ENCODE measurements around the gene STOML2.

The STOML2 gene

DNA sequence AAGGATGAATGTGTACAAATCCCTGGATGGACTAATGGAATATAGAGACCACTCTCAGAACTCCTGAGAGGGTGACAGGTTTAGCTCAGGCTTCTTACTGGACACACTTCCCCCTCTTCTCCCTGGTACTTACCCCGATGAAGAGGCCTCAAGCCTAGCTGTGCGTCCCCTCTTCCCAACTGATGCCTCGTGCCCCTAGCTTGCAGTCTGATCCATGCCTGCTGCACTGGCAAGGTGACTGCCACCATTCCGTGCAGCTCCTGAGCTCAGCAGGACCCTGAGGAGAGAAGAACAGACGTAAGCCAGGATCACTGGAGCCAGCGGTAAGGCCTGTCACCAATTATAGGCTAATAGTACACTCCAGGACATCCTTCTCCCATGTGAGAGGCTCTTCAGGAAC lies 5.5 kb upstream of the STOML2 start:
- no peak for DNase-seq
- Histone ChIP-seq H3K4me2 (ENCODE audit: low read depth, low read length) (no peak overlapping the region), H3F3A (ENCODE audit: insufficient read depth, low read length) (peaks cover 3% of the 10 kb centered on the region; the same call in 1 of the 2 replicates), H3K79me2 (ENCODE audit: low read length) (peaks cover 16% of the 10 kb centered on the region), H3K27me3 (replicated peaks; ENCODE audit: insufficient read depth, low read length) (no peaks in the 10 kb centered on the region), H3K36me3 (replicated peaks; ENCODE audit: insufficient read depth, low read length) (no peaks in the 10 kb centered on the region), H4K20me1 (ENCODE audit: insufficient read depth, low read length) (no peaks in the 10 kb centered on the region), H3K9me3 (replicated peaks; ENCODE audit: insufficient read depth, low read length) (no peaks in the 10 kb centered on the region), H3K4me3 (ENCODE audit: low read length) (no peak overlapping the region), H3K9ac (ENCODE audit: low read length) (no peak overlapping the region), H3K4me1 (ENCODE audit: low read length) (peaks cover 16% of the 10 kb centered on the region), H3K27ac (ENCODE audit: low read length) (no peak overlapping the region), H2AFZ (ENCODE audit: low read length) (no peak overlapping the region), H3K9me2 (replicated peaks; ENCODE audit: insufficient read depth, low read length) (no peaks in the 10 kb centered on the region)
- TF ChIP-seq, protein P1, sequence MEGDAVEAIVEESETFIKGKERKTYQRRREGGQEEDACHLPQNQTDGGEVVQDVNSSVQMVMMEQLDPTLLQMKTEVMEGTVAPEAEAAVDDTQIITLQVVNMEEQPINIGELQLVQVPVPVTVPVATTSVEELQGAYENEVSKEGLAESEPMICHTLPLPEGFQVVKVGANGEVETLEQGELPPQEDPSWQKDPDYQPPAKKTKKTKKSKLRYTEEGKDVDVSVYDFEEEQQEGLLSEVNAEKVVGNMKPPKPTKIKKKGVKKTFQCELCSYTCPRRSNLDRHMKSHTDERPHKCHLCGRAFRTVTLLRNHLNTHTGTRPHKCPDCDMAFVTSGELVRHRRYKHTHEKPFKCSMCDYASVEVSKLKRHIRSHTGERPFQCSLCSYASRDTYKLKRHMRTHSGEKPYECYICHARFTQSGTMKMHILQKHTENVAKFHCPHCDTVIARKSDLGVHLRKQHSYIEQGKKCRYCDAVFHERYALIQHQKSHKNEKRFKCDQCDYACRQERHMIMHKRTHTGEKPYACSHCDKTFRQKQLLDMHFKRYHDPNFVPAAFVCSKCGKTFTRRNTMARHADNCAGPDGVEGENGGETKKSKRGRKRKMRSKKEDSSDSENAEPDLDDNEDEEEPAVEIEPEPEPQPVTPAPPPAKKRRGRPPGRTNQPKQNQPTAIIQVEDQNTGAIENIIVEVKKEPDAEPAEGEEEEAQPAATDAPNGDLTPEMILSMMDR (IDR thresholded peaks at IDR 0.05; ENCODE audit: low read length), result no peak
- no peak for TF ChIP-seq EZH2 (optimal IDR thresholded peaks at IDR 0.05; ENCODE audit: low read depth, low read length)
- TF ChIP-seq EZH2phosphoT487 (IDR thresholded peaks at IDR 0.05; ENCODE audit: low read length), result no peak

DNA sequence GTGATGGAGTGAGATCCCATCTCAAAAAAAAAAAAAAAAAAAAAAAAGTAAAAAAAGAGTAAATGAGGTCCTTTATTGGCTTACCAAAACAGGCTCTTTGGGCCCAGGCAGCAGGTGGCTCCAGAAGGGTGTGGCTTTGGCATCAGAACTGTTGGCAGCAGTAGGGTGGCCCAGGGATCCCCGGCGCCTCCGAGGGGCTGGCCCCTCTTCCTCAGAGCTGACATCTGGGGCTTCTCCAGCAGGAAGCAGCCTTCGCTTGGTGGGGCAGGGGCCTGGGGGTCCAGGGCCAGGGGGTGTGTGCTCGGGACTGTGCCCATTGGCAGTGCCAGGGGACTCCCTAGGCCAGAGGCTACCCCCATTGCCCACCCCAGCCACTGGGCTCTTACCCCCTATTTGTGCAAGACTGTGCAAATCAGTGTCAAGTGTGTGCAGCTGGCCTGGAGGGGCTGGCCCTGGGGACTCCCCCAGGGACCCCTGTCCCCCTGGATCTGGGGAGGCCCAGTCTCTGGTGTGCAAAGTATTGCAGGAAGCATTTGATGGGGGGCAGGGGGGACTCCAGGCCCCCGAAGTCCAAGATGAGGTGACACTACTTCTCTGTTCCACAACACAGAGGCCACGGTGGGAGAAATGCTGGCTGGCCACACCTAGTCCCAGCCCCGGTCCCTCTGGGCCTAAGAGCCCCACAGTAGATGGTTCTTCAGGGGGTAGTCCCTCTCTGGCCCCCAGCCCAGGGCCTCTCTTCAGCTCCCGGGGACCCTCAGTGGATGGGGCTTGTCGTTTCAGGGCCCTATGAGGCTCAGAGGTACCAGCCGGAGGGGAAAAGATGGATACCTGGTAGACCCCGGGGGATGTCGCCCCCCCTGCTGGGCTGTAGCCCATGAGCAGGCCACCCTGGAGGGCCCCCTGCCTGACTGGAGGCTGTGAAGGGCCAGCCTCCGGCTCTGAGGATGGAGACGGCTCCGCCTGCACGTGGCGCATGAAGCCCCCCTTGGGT lies 4.7 kb upstream of the STOML2 start:
- no peak for DNase-seq
- no peaks in the 10 kb centered on the region for H3K9me2 ChIP-seq (replicated peaks; ENCODE audit: insufficient read depth, low read length)
- no peak overlapping the region for H3K27ac ChIP-seq (ENCODE audit: low read length)
- no peak overlapping the region for H3K4me2 ChIP-seq (ENCODE audit: low read depth, low read length)
- H3K79me2 ChIP-seq (ENCODE audit: low read length), result peaks cover 14% of the 10 kb centered on the region
- peaks cover 6% of the 10 kb centered on the region; the same call in 1 of the 2 replicates for H3F3A ChIP-seq (ENCODE audit: insufficient read depth, low read length)
- H3K27me3 ChIP-seq (replicated peaks; ENCODE audit: insufficient read depth, low read length), result no peaks in the 10 kb centered on the region
- H2AFZ ChIP-seq (ENCODE audit: low read length), result no peak overlapping the region
- H3K9ac ChIP-seq (ENCODE audit: low read length), result no peak overlapping the region
- no peaks in the 10 kb centered on the region for H3K9me3 ChIP-seq (replicated peaks; ENCODE audit: insufficient read depth, low read length)
- H3K4me1 ChIP-seq (ENCODE audit: low read length), result peaks cover 17% of the 10 kb centered on the region
- no peak overlapping the region for H3K4me3 ChIP-seq (ENCODE audit: low read length)
- no peaks in the 10 kb centered on the region for H4K20me1 ChIP-seq (ENCODE audit: insufficient read depth, low read length)
- no peaks in the 10 kb centered on the region for H3K36me3 ChIP-seq (replicated peaks; ENCODE audit: insufficient read depth, low read length)
- TF ChIP-seq EZH2phosphoT487 (IDR thresholded peaks at IDR 0.05; ENCODE audit: low read length) (no peak), EZH2 (optimal IDR thresholded peaks at IDR 0.05; ENCODE audit: low read depth, low read length) (no peak)
- TF ChIP-seq, protein P1 (IDR thresholded peaks at IDR 0.05; ENCODE audit: low read length), result no peak

DNA sequence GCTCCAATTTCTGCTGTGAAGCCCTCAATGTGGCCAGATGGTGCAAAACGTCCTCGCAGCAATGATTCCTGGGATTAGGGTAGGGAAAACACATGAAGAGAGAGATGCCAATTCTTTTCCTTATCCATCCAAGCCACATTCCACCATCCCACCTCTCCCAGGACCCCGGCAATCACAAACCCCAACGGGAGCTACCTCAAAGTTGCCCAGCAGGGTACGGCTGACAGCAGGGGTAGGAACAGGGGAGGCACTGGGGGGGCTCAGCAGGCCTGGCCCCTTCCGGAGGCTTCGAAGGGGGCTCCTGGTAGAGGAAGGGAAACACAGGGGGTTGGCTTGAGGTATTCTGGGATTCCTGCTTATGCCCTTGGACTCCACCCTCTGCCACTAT lies 3.4 kb upstream of the STOML2 start:
- H3K4me2 ChIP-seq (ENCODE audit: low read depth, low read length), result no peak overlapping the region
- H3K36me3 ChIP-seq (replicated peaks; ENCODE audit: insufficient read depth, low read length), result 0 out of 2 replicates have a peak, but pooled peaks cover 4% of the 10 kb centered on the region
- DNase-seq, result no peak
- H3K27me3 ChIP-seq (replicated peaks; ENCODE audit: insufficient read depth, low read length), result no peaks in the 10 kb centered on the region
- H3K4me3 ChIP-seq (ENCODE audit: low read length), result no peak overlapping the region
- H4K20me1 ChIP-seq (ENCODE audit: insufficient read depth, low read length), result no peaks in the 10 kb centered on the region
- H3K79me2 ChIP-seq (ENCODE audit: low read length), result peaks cover 23% of the 10 kb centered on the region
- no peak overlapping the region for H2AFZ ChIP-seq (ENCODE audit: low read length)
- H3K4me1 ChIP-seq (ENCODE audit: low read length), result peaks cover 18% of the 10 kb centered on the region
- H3K9me3 ChIP-seq (replicated peaks; ENCODE audit: insufficient read depth, low read length), result no peaks in the 10 kb centered on the region
- peaks cover 6% of the 10 kb centered on the region; the same call in 1 of the 2 replicates for H3F3A ChIP-seq (ENCODE audit: insufficient read depth, low read length)
- H3K9ac ChIP-seq (ENCODE audit: low read length), result no peak overlapping the region
- TF ChIP-seq EZH2 (optimal IDR thresholded peaks at IDR 0.05; ENCODE audit: low read depth, low read length) (no peak), EZH2phosphoT487 (IDR thresholded peaks at IDR 0.05; ENCODE audit: low read length) (no peak)
- TF ChIP-seq, protein P1 (IDR thresholded peaks at IDR 0.05; ENCODE audit: low read length), result no peak
- no peaks in the 10 kb centered on the region for H3K9me2 ChIP-seq (replicated peaks; ENCODE audit: insufficient read depth, low read length)
- no peak overlapping the region for H3K27ac ChIP-seq (ENCODE audit: low read length)
